ENCODE results near the gene RNF180.

RNF180 gene

GRCh38 chr5:64199425-64199824 is 33.8 kb downstream of the RNF180 start:
- Histone ChIP-seq H3F3A (ENCODE audit: low read depth) (no peaks in the 10 kb centered on the region), H3K9me3 (ENCODE audit: insufficient read depth, low read depth, low read length) (no peaks in the 10 kb centered on the region), H3K27me3 (ENCODE audit: insufficient read depth, low read length, poor library complexity, severe bottlenecking) (no peaks in the 10 kb centered on the region), H3K9me2 (replicated peaks; ENCODE audit: low read depth, low read length) (no peaks in the 10 kb centered on the region), H3K4me1 (ENCODE audit: insufficient read depth, low read length, poor library complexity, severe bottlenecking) (no peaks in the 10 kb centered on the region), H3K4me2 (ENCODE audit: low read depth, low read length, poor library complexity, severe bottlenecking) (no peak overlapping the region), H4K20me1 (ENCODE audit: insufficient read depth, low read length, poor library complexity, severe bottlenecking) (no peaks in the 10 kb centered on the region), H3K36me3 (ENCODE audit: insufficient read depth, low read length) (no peaks in the 10 kb centered on the region), H3K79me2 (ENCODE audit: insufficient read depth, low read length) (no peaks in the 10 kb centered on the region), H3K4me3 (ENCODE audit: low read length, poor library complexity, severe bottlenecking) (no peak overlapping the region), H2AFZ (ENCODE audit: low read length) (no peak overlapping the region), H3K9ac (ENCODE audit: low read depth, low read length, poor library complexity, severe bottlenecking) (no peak overlapping the region)
- TF ChIP-seq CTCF (conservative IDR thresholded peaks at IDR 0.05; ENCODE audit: low read length) (no peak), EZH2phosphoT487 (IDR thresholded peaks at IDR 0.05; ENCODE audit: borderline replicate concordance) (no peak)

- Histone ChIP-seq H3F3A (ENCODE audit: low read depth) (no peaks in the 10 kb centered on the region), H3K9me3 (ENCODE audit: insufficient read depth, low read depth, low read length) (no peaks in the 10 kb centered on the region), H4K20me1 (ENCODE audit: insufficient read depth, low read length, poor library complexity, severe bottlenecking) (no peaks in the 10 kb centered on the region), H3K9ac (ENCODE audit: low read depth, low read length, poor library complexity, severe bottlenecking) (no peak overlapping the region), H3K79me2 (ENCODE audit: insufficient read depth, low read length) (no peaks in the 10 kb centered on the region), H3K4me2 (ENCODE audit: low read depth, low read length, poor library complexity, severe bottlenecking) (no peak overlapping the region), H2AFZ (ENCODE audit: low read length) (no peak overlapping the region), H3K9me2 (replicated peaks; ENCODE audit: low read depth, low read length) (no peaks in the 10 kb centered on the region), H3K4me1 (ENCODE audit: insufficient read depth, low read length, poor library complexity, severe bottlenecking) (no peaks in the 10 kb centered on the region), H3K4me3 (ENCODE audit: low read length, poor library complexity, severe bottlenecking) (no peak overlapping the region), H3K36me3 (ENCODE audit: insufficient read depth, low read length) (no peaks in the 10 kb centered on the region), H3K27me3 (ENCODE audit: insufficient read depth, low read length, poor library complexity, severe bottlenecking) (no peaks in the 10 kb centered on the region)
- TF ChIP-seq CTCF (conservative IDR thresholded peaks at IDR 0.05; ENCODE audit: low read length) (no peak), EZH2phosphoT487 (IDR thresholded peaks at IDR 0.05; ENCODE audit: borderline replicate concordance) (no peak)
These were observed 36.4 kb downstream of the RNF180 start for GRCh38 chr5:64201996-64202395.

- Histone ChIP-seq H3K4me3 (ENCODE audit: low read length, poor library complexity, severe bottlenecking) (no peak overlapping the region), H3F3A (ENCODE audit: low read depth) (no peaks in the 10 kb centered on the region), H2AFZ (ENCODE audit: low read length) (no peak overlapping the region), H3K9ac (ENCODE audit: low read depth, low read length, poor library complexity, severe bottlenecking) (no peak overlapping the region), H4K20me1 (ENCODE audit: insufficient read depth, low read length, poor library complexity, severe bottlenecking) (no peaks in the 10 kb centered on the region), H3K27me3 (ENCODE audit: insufficient read depth, low read length, poor library complexity, severe bottlenecking) (no peaks in the 10 kb centered on the region), H3K79me2 (ENCODE audit: insufficient read depth, low read length) (no peaks in the 10 kb centered on the region), H3K4me1 (ENCODE audit: insufficient read depth, low read length, poor library complexity, severe bottlenecking) (no peaks in the 10 kb centered on the region), H3K9me3 (ENCODE audit: insufficient read depth, low read depth, low read length) (no peaks in the 10 kb centered on the region), H3K36me3 (ENCODE audit: insufficient read depth, low read length) (no peaks in the 10 kb centered on the region), H3K9me2 (replicated peaks; ENCODE audit: low read depth, low read length) (no peaks in the 10 kb centered on the region), H3K4me2 (ENCODE audit: low read depth, low read length, poor library complexity, severe bottlenecking) (no peak overlapping the region)
- TF ChIP-seq EZH2phosphoT487 (IDR thresholded peaks at IDR 0.05; ENCODE audit: borderline replicate concordance) = no peak
- no peak for TF ChIP-seq CTCF (conservative IDR thresholded peaks at IDR 0.05; ENCODE audit: low read length)
These were observed 41.0 kb downstream of the RNF180 start for GRCh38 chr5:64206653-64207052.

Data from Loucy (cell line).